PC-3 (cell line): ENCODE data around the gene TIGD1.

ENCODE experiments used
- EZH2 ChIP-seq: fragments of 300-600 bp; sonication (generic); IDR thresholded peaks from one replicate; pipeline ENCODE4 v1.6.1; 2017; ENCODE audit warnings: antibody characterized with exemption, mild to moderate bottlenecking, low read length; ENCODE audit not compliant: unreplicated experiment
- EZH2phosphoT487 ChIP-seq: fragments of 300-600 bp; sonication (generic); IDR thresholded peaks from 2 replicates; pipeline ENCODE4 v1.6.1; 2018; ENCODE audit warnings: mild to moderate bottlenecking, antibody characterized with exemption, low read length, borderline replicate concordance
- TF ChIP-seq, protein P1 (sequence below): fragments of 300-600 bp; sonication (generic); conservative IDR thresholded peaks from 2 replicates; pipeline ENCODE4 v1.5.1; 2017; ENCODE audit warnings: antibody characterized with exemption, low read depth, mild to moderate bottlenecking, low read length

DNA sequence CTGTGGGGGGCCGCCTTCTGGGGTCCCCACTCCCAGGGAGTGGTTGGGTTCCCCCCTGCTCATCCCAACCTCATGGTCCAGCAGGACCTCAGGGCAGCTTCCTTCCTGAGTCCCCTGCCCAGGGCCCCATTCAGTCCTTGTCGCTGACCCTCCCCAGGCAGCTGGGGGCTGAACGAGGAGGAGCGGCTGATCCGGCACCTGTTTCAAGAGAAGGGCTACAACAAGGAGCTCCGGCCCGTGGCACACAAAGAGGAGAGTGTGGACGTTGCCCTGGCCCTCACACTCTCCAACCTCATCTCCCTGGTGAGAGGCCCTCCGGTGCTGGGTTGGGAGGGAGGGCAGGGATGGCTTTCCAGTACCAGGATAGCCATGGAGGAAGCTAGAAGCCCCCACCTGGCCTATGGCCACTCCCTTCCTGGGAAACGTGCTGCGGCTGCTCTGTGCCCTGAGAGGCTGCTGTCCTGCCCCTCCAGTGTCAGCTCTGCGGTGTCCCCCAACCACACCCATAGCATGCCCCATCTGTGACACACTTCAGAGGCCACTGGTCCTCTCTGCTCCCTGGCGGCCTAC lies 23.9 kb downstream of the TIGD1 start:
- TF ChIP-seq, protein P1, sequence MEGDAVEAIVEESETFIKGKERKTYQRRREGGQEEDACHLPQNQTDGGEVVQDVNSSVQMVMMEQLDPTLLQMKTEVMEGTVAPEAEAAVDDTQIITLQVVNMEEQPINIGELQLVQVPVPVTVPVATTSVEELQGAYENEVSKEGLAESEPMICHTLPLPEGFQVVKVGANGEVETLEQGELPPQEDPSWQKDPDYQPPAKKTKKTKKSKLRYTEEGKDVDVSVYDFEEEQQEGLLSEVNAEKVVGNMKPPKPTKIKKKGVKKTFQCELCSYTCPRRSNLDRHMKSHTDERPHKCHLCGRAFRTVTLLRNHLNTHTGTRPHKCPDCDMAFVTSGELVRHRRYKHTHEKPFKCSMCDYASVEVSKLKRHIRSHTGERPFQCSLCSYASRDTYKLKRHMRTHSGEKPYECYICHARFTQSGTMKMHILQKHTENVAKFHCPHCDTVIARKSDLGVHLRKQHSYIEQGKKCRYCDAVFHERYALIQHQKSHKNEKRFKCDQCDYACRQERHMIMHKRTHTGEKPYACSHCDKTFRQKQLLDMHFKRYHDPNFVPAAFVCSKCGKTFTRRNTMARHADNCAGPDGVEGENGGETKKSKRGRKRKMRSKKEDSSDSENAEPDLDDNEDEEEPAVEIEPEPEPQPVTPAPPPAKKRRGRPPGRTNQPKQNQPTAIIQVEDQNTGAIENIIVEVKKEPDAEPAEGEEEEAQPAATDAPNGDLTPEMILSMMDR, result no peak
- TF ChIP-seq EZH2 (no peak), EZH2phosphoT487 (no peak)
